Osteoblast (primary cell): ENCODE data around the gene NTMT1. TPM values are rescaled to one million over a fixed set of nuclear protein-coding genes. Genes with fewer than 3 reads are reported as not detected.
"Not testable (repeated sequence)": the region's sequence is repeated elsewhere in the genome, so short reads cannot be mapped to it uniquely, and the experiment has no call there.

Experiments used
- DNase-seq: peaks from one replicate; pipeline ENCODE4 v3.0.0; 2011; ENCODE audit warnings: low spot score, mixed read lengths; ENCODE audit not compliant: insufficient read length; ENCODE audit errors: missing footprints
- H2AFZ ChIP-seq: 2 replicates; pipeline ENCODE4 v1.6.0; 2011; ENCODE audit warnings: mild to moderate bottlenecking, low read length
- H3K27ac ChIP-seq: 2 replicates; pipeline ENCODE4 v1.5.1; 2011; ENCODE audit warnings: mild to moderate bottlenecking, low read depth, low read length, moderate library complexity
- H3K27me3 ChIP-seq: 2 replicates; pipeline ENCODE4 v1.6.0; 2012; ENCODE audit warnings: mild to moderate bottlenecking, control low read depth, inconsistent platforms, low read length, moderate library complexity; ENCODE audit not compliant: insufficient read depth
- H3K36me3 ChIP-seq: 2 replicates; pipeline ENCODE4 v1.5.1; 2011; ENCODE audit warnings: mild to moderate bottlenecking, low read length, control low read depth, moderate library complexity; ENCODE audit not compliant: insufficient read depth
- H3K4me1 ChIP-seq: 2 replicates; pipeline ENCODE4 v1.5.1; 2011; ENCODE audit warnings: mild to moderate bottlenecking, low read length, control low read depth, moderate library complexity; ENCODE audit not compliant: insufficient read depth
- H3K4me2 ChIP-seq: 2 replicates; pipeline ENCODE4 v1.6.0; 2011; ENCODE audit warnings: mild to moderate bottlenecking, low read length; ENCODE audit not compliant: insufficient read depth
- H3K4me3 ChIP-seq: fragments of 200-600 bp; sonication (generic); 3 replicates; pipeline ENCODE4 v1.5.1; 2012; ENCODE audit warnings: mild to moderate bottlenecking, low read length, inconsistent platforms; ENCODE audit not compliant: insufficient read depth
- H3K79me2 ChIP-seq: 2 replicates; pipeline ENCODE4 v1.6.0; 2012; ENCODE audit warnings: mild to moderate bottlenecking, low read length, control low read depth, inconsistent platforms; ENCODE audit not compliant: insufficient read depth
- H3K9me3 ChIP-seq: 2 replicates; pipeline ENCODE4 v1.5.1; 2011; ENCODE audit warnings: low read depth, low read length, control low read depth
- H4K20me1 ChIP-seq: 2 replicates; pipeline ENCODE4 v1.6.0; 2012; ENCODE audit warnings: mild to moderate bottlenecking, low read length, control low read depth; ENCODE audit not compliant: insufficient read depth
- total RNA-seq: library from RNA; depleted of rRNA; stranded (reverse); fragments of >200 nt; gene quantifications from 2 replicates; pipeline ENCODE4 v1.2.3, GENCODE V29; 2012
- TF ChIP-seq, protein P1 (sequence below): IDR thresholded peaks from 2 replicates; pipeline ENCODE4 v1.5.1; 2011; ENCODE audit warnings: mild to moderate bottlenecking, low read depth, low read length, moderate library complexity; ENCODE audit errors: extremely low read depth

The NTMT1 gene
- total RNA-seq, 1 donor, result 26.4 TPM

- no peaks in the 10 kb centered on the region for H3K9me3 ChIP-seq
- no peak overlapping the region for H2AFZ ChIP-seq
- DNase-seq, result no peak
- peaks cover 13% of the 10 kb centered on the region for H3K4me1 ChIP-seq
- H3K27ac ChIP-seq, result no peak overlapping the region
- H3K4me3 ChIP-seq, result no peak overlapping the region
- H4K20me1 ChIP-seq, result no peaks in the 10 kb centered on the region
- H3K4me2 ChIP-seq, result no peak overlapping the region
- H3K79me2 ChIP-seq, result no peaks in the 10 kb centered on the region
- TF ChIP-seq, protein P1, sequence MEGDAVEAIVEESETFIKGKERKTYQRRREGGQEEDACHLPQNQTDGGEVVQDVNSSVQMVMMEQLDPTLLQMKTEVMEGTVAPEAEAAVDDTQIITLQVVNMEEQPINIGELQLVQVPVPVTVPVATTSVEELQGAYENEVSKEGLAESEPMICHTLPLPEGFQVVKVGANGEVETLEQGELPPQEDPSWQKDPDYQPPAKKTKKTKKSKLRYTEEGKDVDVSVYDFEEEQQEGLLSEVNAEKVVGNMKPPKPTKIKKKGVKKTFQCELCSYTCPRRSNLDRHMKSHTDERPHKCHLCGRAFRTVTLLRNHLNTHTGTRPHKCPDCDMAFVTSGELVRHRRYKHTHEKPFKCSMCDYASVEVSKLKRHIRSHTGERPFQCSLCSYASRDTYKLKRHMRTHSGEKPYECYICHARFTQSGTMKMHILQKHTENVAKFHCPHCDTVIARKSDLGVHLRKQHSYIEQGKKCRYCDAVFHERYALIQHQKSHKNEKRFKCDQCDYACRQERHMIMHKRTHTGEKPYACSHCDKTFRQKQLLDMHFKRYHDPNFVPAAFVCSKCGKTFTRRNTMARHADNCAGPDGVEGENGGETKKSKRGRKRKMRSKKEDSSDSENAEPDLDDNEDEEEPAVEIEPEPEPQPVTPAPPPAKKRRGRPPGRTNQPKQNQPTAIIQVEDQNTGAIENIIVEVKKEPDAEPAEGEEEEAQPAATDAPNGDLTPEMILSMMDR, result no peak
- H3K36me3 ChIP-seq, result no peaks in the 10 kb centered on the region
- H3K27me3 ChIP-seq, result peaks cover 6% of the 10 kb centered on the region
Measured at GRCh38 chr9:129655696-129656095, 29.7 kb downstream of the NTMT1 start.

DNA sequence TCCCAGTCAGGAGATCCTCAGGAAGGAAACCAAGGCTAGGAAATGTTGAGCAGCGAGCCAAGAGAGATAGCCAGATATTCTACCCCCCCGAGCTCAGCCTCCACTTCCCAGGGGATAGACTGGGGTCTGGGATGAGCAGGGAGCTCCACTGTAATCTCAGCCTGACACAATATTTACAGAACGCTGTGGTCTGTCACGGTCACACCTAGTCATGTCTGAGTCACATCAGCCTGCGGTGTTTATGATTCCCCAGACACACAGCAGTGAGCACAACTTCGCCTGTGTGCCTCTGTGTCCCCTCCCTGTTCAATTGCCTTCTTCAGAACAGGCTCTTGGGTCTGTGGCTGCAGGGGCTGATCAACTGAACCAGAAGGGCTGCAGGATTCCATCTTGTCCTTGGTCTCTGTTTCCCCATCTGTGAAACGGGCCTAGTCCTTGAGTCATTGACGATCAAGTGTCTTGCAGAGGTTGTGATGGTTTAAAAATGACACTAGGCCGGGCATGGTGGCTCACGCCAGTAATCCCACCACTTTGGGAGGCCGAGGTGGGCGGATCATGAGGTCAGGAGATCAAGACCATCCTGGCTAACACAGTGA is 30.9 kb downstream of the NTMT1 start:
- H3K27ac ChIP-seq, result no peak overlapping the region
- no peaks in the 10 kb centered on the region for H3K36me3 ChIP-seq
- H3K4me3 ChIP-seq, result no peak overlapping the region
- H2AFZ ChIP-seq, result no peak overlapping the region
- H4K20me1 ChIP-seq, result no peaks in the 10 kb centered on the region
- H3K4me2 ChIP-seq, result peak overlapping the region; percentile 25
- peak; percentile 94 for DNase-seq
- peaks cover 12% of the 10 kb centered on the region for H3K4me1 ChIP-seq
- H3K27me3 ChIP-seq, result peaks cover 6% of the 10 kb centered on the region
- H3K79me2 ChIP-seq, result no peaks in the 10 kb centered on the region
- H3K9me3 ChIP-seq, result no peaks in the 10 kb centered on the region
- TF ChIP-seq, protein P1, result no peak

DNA sequence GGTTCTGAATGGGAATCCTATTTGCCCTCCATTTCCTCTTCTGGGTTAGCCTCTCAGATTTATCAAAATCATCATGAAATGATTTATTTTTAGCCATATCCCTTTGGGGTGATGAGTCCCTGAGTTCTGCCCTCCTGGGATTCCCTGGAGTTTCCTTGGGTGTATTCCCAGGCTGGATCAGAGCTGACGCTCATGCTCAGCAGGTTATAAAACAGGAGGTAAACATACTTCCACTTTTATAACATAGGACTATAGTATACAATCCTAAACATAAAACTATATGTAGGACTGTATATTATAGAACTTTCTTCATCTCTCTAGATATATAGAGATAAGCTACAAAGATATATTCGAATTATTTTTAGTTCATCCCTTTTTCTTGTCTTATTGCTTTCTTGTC is 35.1 kb downstream of the NTMT1 start:
- no peak for DNase-seq
- Histone ChIP-seq H3K79me2 (no peaks in the 10 kb centered on the region), H2AFZ (no peak overlapping the region), H3K9me3 (no peaks in the 10 kb centered on the region), H3K4me2 (no peak overlapping the region), H3K27me3 (no peaks in the 10 kb centered on the region), H3K4me3 (no peak overlapping the region), H4K20me1 (no peaks in the 10 kb centered on the region), H3K4me1 (peaks cover 11% of the 10 kb centered on the region), H3K27ac (no peak overlapping the region), H3K36me3 (no peaks in the 10 kb centered on the region)
- TF ChIP-seq, protein P1, result no peak

GRCh38 chr9:129662239-129662638 is 36.3 kb downstream of the NTMT1 start:
- not testable (repeated sequence) for DNase-seq, H3K4me1 ChIP-seq, H3K36me3 ChIP-seq, H3K9me3 ChIP-seq, H3K27me3 ChIP-seq, H3K79me2 ChIP-seq, H3K4me3 ChIP-seq, H2AFZ ChIP-seq, H3K27ac ChIP-seq, H3K4me2 ChIP-seq, H4K20me1 ChIP-seq
